Measurements from ENCODE around the gene VWC2L.
A peak's percentile ranks its signal among the peaks of the same experiment; 100 is the strongest.

VWC2L gene

DNA sequence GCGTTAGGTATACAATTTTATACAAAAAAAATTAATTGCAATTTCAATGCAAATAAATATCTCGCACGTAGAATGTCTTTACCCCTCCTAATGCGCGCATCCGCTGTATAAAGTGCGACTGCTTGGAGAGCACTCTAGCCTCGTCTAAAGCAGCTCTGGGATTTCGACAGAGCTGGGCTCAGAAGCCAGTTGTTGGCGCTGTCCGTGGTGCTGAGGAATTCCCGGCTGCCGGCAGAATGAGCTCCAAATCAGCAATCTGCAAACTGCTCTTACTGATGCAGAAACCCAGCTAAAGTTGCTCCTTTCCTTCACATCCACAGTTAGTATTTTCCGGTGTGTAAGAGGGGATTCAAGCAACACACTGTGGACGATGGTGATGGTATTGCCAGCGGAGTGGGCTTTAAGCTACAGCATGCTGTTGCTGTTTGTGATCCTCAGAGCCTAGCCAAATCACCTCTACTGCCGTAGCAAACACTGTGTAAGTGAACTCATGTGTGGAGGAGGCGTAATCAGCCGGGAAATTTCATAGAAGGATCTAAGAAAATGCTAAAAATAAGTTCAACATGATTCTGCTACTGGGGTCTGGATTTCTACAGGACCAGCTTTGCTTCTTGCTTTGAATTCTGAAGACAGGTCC lies at the start of gene VWC2L:
VWC2L (plus strand) TSS at position 137 of the 637 bp plus-strand sequence. CDS start 3,140 bp downstream, outside the sequence.
- peak; percentile 82 for DNase-seq (ENCODE audit: low spot score)

DNA sequence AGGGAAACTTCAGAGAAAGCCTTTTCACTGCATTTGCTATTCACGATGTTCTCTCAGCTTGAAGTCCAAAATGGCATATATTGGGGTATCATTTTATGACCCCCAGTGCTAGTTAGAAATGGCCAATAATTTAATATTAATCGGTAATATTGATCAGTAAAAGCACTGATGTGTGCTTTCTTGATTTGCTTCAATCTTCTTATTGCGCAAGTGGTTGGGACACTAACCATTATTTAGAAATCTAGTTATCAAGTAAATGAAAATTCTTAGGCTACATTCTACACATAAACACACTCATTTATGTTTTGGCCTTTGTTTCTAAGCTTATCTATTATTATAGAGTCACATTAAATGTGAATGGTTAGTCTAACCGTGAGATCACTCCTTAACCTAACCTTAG lies 49.7 kb upstream of the VWC2L start:
- DNase-seq (ENCODE audit: low spot score) = no peak

DNA sequence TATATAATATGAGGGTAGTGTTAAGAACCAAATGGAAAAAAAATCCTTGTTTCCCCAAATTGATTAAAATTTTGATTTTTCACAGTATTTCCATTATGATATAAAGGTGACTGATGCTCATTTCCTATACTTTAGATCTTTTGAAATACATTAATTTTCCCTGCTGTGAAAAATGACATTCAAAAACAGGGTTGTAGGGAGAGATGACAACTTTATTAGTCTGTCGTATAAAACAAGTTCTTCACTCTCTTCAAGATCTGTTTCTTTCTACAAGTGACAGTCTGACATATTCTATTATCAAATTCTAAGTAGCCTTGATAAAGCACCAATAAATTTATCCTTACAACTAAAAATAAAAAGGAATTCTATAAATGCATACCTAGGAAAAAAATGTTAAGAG lies 45.3 kb upstream of the VWC2L start:
- DNase-seq (ENCODE audit: low spot score) = no peak

DNA sequence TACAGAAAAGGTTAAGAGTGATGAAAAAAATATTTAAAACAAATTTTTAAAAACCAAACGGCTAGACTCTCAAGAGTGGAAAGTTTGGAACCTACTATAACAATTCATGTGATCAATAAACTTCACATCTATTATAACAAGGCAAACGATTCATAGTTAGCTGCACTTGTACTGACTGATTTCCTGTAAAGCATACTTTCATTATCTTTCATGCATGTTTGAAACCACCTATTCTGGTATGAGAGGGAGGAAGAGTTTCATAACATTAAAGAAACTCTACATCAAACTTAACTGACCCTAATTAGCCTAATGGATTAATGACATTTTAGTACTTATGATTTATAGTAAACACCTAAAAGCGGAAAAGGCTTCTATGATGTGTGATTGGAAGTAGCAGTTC lies 43.7 kb upstream of the VWC2L start:
- DNase-seq (ENCODE audit: low spot score) = no peak

DNA sequence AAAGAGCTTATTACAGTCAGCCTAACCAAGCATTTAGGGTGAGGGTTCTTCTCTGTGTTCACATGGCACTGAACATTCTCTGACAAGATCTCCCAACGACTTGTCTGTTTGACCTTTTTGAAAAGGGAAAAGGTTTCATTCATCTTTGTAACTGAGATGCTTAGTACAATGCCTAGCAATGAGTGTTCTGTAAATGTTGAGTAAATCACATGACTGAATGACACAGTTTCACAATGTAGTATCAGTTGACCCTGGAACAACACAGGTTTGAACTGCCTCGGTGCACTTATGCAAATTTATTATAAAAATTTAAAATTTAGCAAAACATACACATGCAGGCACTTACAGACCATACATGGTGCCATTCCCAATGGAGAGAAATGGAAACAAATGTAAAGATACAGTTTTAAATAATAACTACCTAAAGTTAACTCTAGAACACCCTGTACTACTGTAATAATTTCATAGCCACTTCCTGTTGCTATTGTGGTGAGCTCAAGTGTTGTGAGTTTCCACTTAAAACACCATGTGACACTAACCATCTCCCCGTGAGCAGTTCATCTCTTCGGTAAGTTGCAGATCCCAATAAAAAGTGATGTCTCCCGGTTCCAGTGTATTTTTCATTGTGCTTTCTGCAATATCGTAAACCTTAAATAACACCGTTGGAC lies 34.1 kb upstream of the VWC2L start:
- DNase-seq (ENCODE audit: low spot score) = no peak

DNA sequence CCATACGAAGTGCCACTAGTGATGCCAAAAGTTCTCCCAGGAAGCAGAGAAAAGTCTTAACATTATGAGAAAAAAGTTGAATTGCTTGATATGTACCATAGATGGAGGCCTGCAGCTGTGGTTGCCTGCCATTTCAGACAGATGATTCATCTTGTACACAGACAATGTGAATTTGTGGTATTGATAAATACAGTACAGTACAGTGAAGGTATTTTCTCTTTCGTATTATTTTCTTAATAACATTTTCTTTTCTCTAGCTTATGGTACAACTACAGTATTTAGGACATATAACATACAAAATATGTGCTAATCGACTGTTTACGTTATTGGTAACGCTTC lies 33.6 kb upstream of the VWC2L start:
- DNase-seq (ENCODE audit: low spot score) = no peak

DNA sequence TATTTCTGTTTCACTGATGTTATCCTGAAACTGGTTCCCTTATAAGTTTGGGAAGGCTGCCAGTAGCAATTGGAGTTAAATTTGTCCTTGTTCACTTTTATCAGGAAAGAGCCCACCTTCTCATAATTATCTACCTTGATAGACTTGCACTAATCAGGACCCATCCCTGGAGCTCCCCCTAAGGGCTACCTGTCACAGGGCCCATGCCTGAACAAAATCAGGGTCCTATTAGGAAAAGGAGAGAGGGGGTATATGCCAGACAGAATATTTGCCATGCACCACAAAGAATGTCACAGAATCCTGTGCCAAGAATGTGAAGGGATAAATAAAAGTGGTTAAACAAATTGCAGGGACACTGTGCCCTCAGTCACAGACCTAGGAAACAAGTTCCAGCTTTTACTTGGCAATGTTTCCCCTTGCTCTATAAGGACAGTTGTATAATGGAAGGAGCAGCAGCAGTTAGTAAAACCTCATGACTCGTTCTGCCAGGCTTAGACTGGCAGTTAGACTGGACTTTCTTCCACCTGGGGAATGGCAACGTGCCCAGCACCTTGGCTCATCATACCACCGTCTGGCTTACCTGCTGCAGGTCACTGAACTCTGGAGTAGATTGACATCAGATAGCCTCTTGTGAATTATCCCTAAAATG lies 32.3 kb upstream of the VWC2L start:
- DNase-seq (ENCODE audit: low spot score) = no peak

DNA sequence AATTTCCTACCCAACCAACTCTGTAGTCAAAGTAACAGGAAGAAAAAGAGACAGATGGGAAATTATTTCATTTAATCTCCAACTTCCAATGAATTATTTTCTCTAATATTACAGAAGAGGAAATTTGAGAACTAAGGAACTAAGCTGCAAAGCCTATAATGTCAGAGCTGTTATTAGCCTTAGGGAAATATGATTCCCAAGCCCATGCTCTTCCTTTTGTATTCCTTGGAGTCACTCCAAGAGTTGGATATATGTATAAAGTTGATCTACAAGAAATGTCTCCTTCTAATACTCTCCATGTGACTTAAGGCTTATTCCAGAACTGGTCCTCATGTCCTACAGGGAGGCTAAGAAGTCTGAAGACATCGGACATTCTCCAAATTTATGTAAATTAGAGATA lies 31.6 kb upstream of the VWC2L start:
- no peak for DNase-seq (ENCODE audit: low spot score)

DNA sequence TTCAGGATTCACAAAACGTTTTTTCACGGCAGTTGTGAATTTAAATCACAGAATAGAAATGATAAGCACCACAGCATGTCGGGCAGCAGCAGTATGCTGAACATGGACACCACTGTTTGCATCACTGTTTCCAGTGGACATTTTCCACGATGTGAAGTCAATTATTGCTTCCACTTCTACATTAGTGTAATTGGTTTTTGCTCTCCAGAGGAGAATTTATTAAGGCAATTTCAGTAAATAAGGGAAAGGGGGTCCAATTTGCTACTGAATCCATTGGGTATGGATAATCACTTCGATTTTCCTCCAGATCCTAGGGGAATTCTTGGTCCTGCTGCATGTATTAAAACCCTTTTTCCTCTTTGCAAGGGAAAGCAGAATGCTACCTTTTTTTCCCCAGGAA lies 30.2 kb upstream of the VWC2L start:
- DNase-seq (ENCODE audit: low spot score) = no peak

DNA sequence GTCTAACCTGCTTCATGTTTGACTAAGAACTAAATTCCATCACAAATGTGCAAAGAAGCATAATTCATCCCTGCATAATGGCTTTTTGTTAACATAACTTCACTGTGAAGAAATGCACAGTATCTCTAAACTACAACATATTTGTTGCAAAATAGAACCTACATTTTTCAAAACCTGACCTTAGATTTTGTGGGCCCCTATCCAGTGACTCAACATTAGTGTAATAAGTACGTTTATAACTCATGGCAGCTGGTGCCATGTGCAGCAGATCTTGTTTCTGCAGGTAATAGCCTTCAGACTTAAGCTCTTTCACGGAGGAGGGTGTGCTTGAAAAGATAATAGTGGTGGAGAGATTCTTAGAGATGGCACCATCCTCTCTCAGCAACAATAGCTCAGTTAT lies 28.6 kb upstream of the VWC2L start:
- DNase-seq (ENCODE audit: low spot score) = no peak

DNA sequence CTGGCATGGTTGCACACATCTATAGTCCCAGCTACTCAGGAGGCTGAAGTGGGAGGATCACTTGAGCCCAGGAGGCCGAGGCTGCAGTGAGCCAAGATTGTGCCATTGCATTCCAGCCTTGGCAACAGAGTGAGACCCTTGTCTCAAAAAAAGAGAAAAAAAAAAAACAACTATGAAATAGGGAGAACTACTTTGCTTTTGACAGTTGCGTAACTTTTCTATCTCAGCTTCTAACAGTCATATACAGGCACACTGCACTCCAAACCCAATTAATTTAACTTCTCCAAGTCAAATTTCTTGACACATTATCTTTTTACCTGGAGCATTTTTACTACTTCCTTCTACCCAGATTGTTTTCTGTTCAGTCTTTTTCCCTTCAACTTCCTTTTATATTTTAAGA lies 24.1 kb upstream of the VWC2L start:
- DNase-seq (ENCODE audit: low spot score) = no peak

DNA sequence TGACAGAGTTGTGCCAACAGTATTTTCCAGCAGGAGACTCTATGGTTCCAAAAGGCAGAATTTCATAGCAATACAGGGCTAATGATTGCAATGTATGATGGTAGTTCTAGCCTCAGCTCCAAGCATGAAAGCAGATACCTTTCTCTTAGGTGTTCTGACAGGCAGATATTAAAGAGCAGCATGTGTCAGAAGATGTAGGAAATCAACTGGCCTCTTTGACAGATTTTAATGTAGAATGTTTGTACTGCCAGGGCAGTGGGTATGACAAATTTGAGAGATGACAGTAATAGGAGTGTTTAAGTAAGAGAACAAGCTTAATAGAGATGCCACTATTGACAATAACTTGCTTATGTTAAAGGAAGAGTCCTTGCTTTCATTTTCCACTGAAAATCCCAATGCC lies 21.5 kb upstream of the VWC2L start:
- DNase-seq (ENCODE audit: low spot score) = no peak

DNA sequence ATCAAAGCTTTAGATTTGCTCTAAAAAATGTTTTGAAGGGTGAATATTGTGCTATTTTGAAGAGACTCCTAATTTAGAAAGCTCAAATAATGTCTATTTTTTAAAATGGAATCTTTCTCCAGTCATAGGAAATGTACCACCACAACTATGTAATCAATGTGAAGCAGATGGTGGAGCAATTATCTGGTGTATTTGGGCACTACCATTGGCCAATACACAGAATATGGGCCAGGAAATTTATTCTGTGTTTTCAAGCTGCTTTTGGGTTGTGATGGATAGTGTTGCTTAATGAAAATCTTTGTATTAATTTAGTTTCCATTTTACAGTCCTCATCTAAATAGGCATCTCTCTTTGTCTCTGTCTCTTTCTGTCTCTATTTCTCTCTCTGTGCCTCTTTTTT lies 17.1 kb upstream of the VWC2L start:
- no peak for DNase-seq (ENCODE audit: low spot score)

DNA sequence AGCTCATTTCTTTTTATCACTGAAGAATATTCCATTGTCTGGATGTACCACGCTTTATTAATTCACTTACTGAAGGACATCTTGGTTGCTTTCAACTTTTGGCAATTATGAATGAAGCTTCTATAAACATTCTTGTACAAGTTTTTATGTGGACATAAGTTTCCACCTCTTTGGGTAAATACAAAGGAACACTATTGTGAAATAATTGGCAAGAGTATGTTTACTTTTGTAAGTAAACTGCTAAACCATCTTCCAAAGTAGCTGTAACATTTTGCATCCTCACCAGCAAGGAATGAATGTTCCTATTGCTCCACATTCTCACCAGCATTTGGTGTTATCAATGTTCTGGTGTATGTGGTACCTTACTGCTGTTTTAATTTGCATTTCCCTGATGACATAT lies 15.8 kb upstream of the VWC2L start:
- no peak for DNase-seq (ENCODE audit: low spot score)

DNA sequence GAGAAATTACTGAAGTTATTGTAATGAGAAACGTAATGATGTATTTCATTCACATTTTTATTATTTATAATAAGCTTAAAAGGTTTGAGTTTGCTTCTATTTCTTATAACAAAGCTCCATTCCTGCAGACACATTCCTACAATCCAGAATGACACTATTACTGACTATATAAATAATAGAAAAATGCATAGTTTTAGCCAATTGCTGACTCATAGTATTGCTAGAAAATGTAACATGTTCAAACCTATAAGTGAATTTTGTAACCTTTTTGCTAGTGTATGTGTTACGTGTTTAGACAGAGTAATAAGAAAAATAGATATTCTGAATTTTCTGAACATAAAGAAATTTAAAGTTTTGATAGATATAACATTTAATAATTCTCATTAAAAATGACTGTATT lies 9.3 kb upstream of the VWC2L start:
- DNase-seq (ENCODE audit: low spot score) = no peak

DNA sequence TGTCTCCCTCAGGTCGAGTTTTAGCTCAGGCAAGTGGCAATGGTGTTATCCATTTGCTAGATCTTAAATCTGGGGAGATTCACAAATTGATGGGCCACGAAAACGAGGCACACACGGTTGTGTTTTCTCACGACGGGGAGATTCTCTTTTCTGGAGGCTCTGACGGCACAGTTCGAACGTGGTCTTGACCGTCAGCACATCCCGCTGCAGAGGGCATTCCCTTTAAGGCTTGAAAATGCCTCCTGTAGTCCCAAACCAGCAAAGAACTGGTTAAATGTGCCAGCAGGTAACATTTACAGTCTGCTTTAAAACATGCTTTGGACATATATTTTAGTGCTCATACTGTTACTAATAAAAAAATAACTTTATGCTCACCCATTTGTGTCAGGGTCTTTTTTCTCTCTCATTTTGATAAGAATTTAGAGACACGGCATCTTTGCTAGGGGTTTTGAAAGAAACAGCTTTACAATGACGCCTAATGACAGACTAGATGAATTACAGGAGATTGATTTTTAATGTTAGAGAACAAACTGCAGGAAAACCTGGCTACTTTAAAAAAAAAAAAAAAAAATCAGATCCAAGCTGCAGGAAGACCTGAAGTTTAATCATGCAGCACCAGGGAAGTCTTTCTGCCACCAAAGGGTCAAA lies 602 bp upstream of the VWC2L start:
- no peak for DNase-seq (ENCODE audit: low spot score)

DNA sequence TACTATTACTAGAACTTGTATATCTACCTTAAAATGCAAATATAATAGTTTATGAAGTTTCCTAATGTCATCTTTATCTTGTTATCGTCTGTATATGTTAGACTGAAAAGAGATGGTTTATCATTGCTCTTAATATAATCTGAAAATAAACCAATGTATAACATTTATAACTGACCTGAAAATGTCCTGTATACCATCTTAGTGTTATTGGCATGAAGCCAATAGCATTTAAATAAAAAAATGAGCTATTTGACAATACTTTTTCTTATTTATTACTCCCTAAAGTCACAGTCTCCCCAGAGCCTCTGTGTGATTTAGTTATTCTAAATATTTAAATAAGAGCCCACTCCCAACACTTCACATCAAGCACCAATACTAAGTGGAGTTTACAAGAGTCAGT lies 1.8 kb downstream of the VWC2L start:
- DNase-seq (ENCODE audit: low spot score) = no peak

DNA sequence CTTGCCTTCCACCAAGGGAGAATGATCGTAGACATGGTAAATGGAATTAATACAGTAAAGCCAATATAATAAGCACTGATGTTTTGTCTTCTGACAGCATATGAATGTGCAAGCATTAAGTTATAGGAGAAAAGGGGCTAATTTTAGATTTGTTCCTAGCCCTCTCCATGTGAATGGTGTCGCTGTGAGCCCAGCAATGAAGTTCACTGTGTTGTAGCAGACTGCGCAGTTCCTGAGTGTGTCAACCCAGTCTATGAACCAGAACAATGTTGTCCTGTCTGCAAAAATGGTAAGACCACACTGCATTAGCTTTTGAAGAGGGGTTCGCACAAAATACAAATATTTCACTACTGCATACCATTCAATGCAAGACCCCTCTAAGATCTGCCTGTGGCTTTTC lies 25.6 kb downstream of the VWC2L start:
- DNase-seq (ENCODE audit: low spot score) = no peak

DNA sequence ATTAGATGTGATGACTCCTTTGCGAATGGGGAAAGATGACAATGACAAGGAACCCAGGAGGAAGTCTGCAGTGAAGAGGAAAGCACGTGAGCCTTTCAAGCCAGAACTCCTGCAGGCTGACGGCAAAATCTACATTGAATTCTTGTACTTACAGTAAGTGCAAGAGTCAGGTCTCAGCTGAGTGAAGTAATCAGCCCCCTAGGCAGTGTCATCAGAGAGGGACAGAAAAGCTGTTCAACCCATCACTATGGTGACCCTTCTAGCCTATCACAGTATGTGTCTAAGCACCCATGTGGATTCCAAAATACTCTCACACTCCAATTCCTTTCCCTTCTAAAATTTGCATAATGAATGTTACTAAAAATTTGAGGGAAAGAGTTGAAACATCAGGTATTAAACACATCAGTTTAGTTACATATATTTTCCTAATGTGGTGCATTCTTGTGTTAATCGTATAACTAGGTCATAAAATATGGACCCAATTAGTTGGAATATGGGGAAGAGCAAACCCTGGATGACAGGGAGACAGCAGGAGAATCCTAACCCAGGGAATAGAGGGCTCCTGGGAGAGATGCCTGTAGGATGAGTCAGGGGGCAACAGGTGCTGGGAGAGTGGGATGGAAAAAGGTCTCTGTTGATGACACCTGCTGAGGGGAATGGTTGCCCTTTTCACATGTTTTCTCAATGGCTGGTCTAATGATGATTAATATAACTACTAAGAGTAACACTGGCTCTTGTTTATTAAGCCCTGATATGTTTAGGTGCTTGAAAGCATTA lies 39.5 kb downstream of the VWC2L start:
- no peak for DNase-seq (ENCODE audit: low spot score)

DNA sequence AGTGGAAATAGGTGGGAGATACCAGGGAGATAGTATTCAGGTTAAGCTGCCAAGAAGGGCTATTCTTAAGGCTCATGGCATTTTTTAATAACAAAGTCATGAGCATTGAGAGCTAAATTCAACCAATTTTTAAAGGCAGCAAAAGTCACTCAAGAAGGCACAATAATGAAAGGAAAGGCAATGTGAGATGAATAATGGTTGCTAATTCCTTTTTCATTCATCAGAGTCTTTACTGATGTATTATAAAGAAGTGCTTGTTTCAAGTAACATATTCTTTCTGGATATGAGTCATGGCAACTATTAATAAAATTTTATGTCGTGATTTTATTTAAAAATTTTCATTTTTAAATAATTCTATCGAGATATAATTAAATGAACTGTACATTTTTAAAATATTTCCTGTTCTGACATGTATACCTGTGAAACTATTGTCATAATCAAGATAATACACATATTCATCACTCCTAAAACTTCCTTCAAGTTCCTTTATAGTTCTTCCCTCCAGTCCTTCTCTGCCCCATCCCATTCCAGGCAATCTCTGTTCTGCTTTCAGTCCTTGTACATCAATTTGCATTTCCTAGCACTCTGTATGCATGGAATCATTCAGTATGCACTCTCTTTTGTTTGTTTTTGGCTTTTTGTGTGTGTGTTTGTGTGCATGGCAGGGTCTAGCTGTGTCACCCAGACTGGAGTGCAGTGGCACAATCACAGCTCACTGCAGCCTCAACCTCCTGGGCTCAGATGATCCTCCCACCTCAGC lies 40.8 kb downstream of the VWC2L start:
- no peak for DNase-seq (ENCODE audit: low spot score)

DNA sequence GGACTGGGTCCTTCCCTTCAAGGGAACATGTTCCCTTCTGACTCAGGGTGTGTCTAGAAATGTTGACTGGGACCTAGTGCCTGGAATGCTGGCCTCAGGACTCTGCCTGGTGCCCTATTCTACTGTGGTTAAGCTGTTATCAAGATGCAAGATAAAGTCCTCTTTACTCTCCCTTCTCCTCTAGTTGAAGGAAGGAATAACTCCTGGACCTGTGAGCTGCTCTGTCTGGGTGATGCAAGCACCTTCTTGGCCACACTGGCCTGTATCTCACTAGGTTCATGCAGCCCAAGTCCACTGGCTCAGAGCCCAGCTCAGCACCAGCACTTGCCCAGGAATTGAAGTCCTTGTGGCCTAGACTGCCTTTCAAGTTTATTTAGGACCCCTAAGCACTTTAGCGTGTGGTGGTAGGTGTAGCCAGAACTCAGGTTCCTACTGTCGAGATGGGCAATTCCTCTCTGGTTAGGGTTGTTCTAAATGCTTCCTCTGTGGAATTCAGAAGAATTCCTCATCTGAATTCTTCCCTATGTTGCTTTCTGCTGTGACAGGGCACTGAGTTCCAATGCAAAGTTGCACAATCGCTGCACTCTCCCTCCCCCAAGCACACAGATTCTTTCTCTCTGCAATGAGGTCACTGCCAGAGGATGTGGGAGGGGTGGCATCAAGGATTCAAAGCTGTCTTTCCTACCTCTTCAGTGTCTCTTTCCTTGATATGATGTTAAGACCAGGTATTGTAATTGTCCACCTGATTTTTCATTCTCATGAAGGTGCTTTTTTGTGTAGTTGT lies 54.7 kb downstream of the VWC2L start:
- DNase-seq (ENCODE audit: low spot score) = peak; percentile 28
